Activated CD4-positive, alpha-beta T cell treated with anti-CD3 and anti-CD28 coated beads for 36 hours (primary cell): Measurements from ENCODE around the gene LIPG. TPM values are rescaled to one million over a fixed set of nuclear protein-coding genes. Genes with fewer than 3 reads are reported as not detected.

Experiments used
- ATAC-seq: fragments of 200-7000 bp; cut with Tn5 transposase; one replicate; pipeline ENCODE4 v1.10.0; 2021; ENCODE audit warnings: mild to moderate bottlenecking, moderate library complexity
- CTCF ChIA-PET: fragments of 350-600 bp; sonication (Branson Sonifier 250); formaldehyde crosslinking; loops from one replicate; lab custom pipeline; 2021; ENCODE audit warnings: antibody characterized with exemption; lab: Charles Lee
- POLR2A ChIA-PET: fragments of 350-600 bp; sonication (Branson Sonifier 250); formaldehyde crosslinking; loops from one replicate; lab custom pipeline; 2021; ENCODE audit warnings: antibody characterized with exemption, inconsistent platforms; lab: Charles Lee
- DNase-seq: peaks from one replicate; pipeline ENCODE4 v3.0.0-alpha.2; 2020
- H3K27ac Mint-ChIP-seq: one replicate; pipeline ENCODE4 v1.8.0; 2021; ENCODE audit warnings: mixed read lengths
- H3K27me3 Mint-ChIP-seq: one replicate; pipeline ENCODE4 v1.8.0; 2021; ENCODE audit warnings: mixed read lengths
- H3K36me3 Mint-ChIP-seq: one replicate; pipeline ENCODE4 v1.8.0; 2021; ENCODE audit warnings: low read depth, mixed read lengths
- H3K4me1 Mint-ChIP-seq: one replicate; pipeline ENCODE4 v1.8.0; 2021; ENCODE audit warnings: mixed read lengths
- H3K4me3 Mint-ChIP-seq: one replicate; pipeline ENCODE4 v1.8.0; 2021; ENCODE audit warnings: mild to moderate bottlenecking, moderate library complexity, mixed read lengths
- H3K9me3 Mint-ChIP-seq: one replicate; pipeline ENCODE4 v1.8.0; 2021; ENCODE audit warnings: low read depth, mixed read lengths
- intact Hi-C, 2 experiments: fragments of 100-400 bp; cut with DNase I in 1 of 2; cut with micrococcal nuclease in 1 of 2; formaldehyde crosslinking; loops; one replicate each; pipeline versions ENCODE4 v1.14.2 to v1.15.1; 2022 to 2024; cut with DNase I, micrococcal nuclease
- total RNA-seq, 2 experiments: library from RNA; stranded (reverse); gene quantifications; one replicate each; pipeline ENCODE4 v1.2.3, GENCODE V29; 2021

The LIPG gene
- total RNA-seq, 2 experiments from 2014 or later = 0.71 to 0.79 TPM

- H3K9me3 Mint-ChIP-seq = no peaks in the 10 kb centered on the region
- DNase-seq (peak; percentile 30), ATAC-seq (peak; percentile 61)
- no peak overlapping the region for H3K4me3 Mint-ChIP-seq
- H3K4me1 Mint-ChIP-seq = peaks cover 32% of the 10 kb centered on the region
- ChIA-PET CTCF (no interaction called here), POLR2A (no interaction called here)
- intact Hi-C loops = loop anchor here in 1 of 2 experiments (2.0 to 5.0 kb wide), 2 partner anchors 250 to 724 kb away; partner anchors contain the start of genes ACAA2 and CXXC1
- H3K27ac Mint-ChIP-seq = no peak overlapping the region
- no peaks in the 10 kb centered on the region for H3K36me3 Mint-ChIP-seq
- peaks cover 59% of the 10 kb centered on the region for H3K27me3 Mint-ChIP-seq
These were observed 1.3 kb downstream of the LIPG start for GRCh38 chr18:49563130-49563540.

- H3K4me3 Mint-ChIP-seq = no peak overlapping the region
- peaks cover 59% of the 10 kb centered on the region for H3K27me3 Mint-ChIP-seq
- no peak for ATAC-seq
- H3K9me3 Mint-ChIP-seq = no peaks in the 10 kb centered on the region
- no peak overlapping the region for H3K27ac Mint-ChIP-seq
- CTCF ChIA-PET = no interaction called here
- H3K36me3 Mint-ChIP-seq = no peaks in the 10 kb centered on the region
- POLR2A ChIA-PET = no interaction called here
- intact Hi-C loops = loop anchor here in 1 of 2 experiments (2.0 to 5.0 kb wide), 2 partner anchors 249 to 723 kb away; partner anchors contain the start of genes ACAA2 and CXXC1
- no peak for DNase-seq
- H3K4me1 Mint-ChIP-seq = peaks cover 32% of the 10 kb centered on the region
These were observed 2.1 kb downstream of the LIPG start for GRCh38 chr18:49563701-49564517.

- Mint-ChIP-seq H3K4me1 (peaks cover 32% of the 10 kb centered on the region), H3K27ac (no peak overlapping the region), H3K9me3 (no peaks in the 10 kb centered on the region), H3K27me3 (peaks cover 59% of the 10 kb centered on the region), H3K4me3 (no peak overlapping the region), H3K36me3 (no peaks in the 10 kb centered on the region)
- CTCF ChIA-PET = no interaction called here
- ATAC-seq (no peak), DNase-seq (no peak)
- POLR2A ChIA-PET = no interaction called here
- intact Hi-C loops = loop anchor here in 1 of 2 experiments (5.0 kb wide), 1 partner anchor 723 kb away; the partner anchor contains the start of gene CXXC1
These were observed 2.6 kb downstream of the LIPG start for GRCh38 chr18:49564518-49564834.

- POLR2A ChIA-PET = no interaction called here
- Mint-ChIP-seq H3K36me3 (no peaks in the 10 kb centered on the region), H3K4me3 (no peak overlapping the region), H3K27ac (no peak overlapping the region), H3K27me3 (peaks cover 57% of the 10 kb centered on the region), H3K9me3 (no peaks in the 10 kb centered on the region), H3K4me1 (peaks cover 32% of the 10 kb centered on the region)
- intact Hi-C loops = no loop called here
- no peak for ATAC-seq
- CTCF ChIA-PET = interaction anchor here (2.1 kb wide), 1 partner anchor 23 kb away, joined by 7 read pairs; no protein-coding TSS in a partner anchor
- DNase-seq = no peak
These were observed 3.2 kb downstream of the LIPG start for GRCh38 chr18:49565101-49565500.

- intact Hi-C loops = no loop called here
- DNase-seq = no peak
- ATAC-seq = no peak
- Mint-ChIP-seq H3K9me3 (no peaks in the 10 kb centered on the region), H3K36me3 (no peaks in the 10 kb centered on the region), H3K4me1 (peaks cover 29% of the 10 kb centered on the region), H3K27me3 (peaks cover 53% of the 10 kb centered on the region), H3K27ac (no peak overlapping the region), H3K4me3 (no peak overlapping the region)
- POLR2A ChIA-PET = no interaction called here
- CTCF ChIA-PET = interaction anchor here (2.1 kb wide), 1 partner anchor 24 kb away, joined by 7 read pairs; no protein-coding TSS in a partner anchor
These were observed 3.8 kb downstream of the LIPG start for GRCh38 chr18:49565612-49566011.

- Mint-ChIP-seq H3K27me3 (peaks cover 47% of the 10 kb centered on the region), H3K36me3 (no peaks in the 10 kb centered on the region), H3K27ac (no peak overlapping the region), H3K9me3 (no peaks in the 10 kb centered on the region), H3K4me1 (peaks cover 23% of the 10 kb centered on the region), H3K4me3 (no peak overlapping the region)
- ChIA-PET CTCF (interaction anchor here (2.1 kb wide), 1 partner anchor 24 kb away, joined by 7 read pairs; no protein-coding TSS in a partner anchor), POLR2A (no interaction called here)
- DNase-seq (no peak), ATAC-seq (no peak)
- intact Hi-C loops = no loop called here
These were observed 4.4 kb downstream of the LIPG start for GRCh38 chr18:49566217-49566770.

GRCh38 chr18:49566985-49567384 lies 5.1 kb downstream of the LIPG start:
- ATAC-seq (no peak), DNase-seq (no peak)
- no peak overlapping the region for H3K4me3 Mint-ChIP-seq
- H3K27ac Mint-ChIP-seq = no peak overlapping the region
- peaks cover 40% of the 10 kb centered on the region for H3K27me3 Mint-ChIP-seq
- ChIA-PET POLR2A (no interaction called here), CTCF (interaction anchor here (0.6 to 2.1 kb wide), 2 partner anchors 25 to 303 kb away, joined by 3 to 7 read pairs; no protein-coding TSS in a partner anchor)
- intact Hi-C loops = no loop called here
- no peaks in the 10 kb centered on the region for H3K9me3 Mint-ChIP-seq
- H3K4me1 Mint-ChIP-seq = peaks cover 16% of the 10 kb centered on the region
- H3K36me3 Mint-ChIP-seq = no peaks in the 10 kb centered on the region

- ChIA-PET POLR2A (no interaction called here), CTCF (interaction anchor here (1.3 kb wide), 1 partner anchor 214 kb away, joined by 3 read pairs; no protein-coding TSS in a partner anchor)
- Mint-ChIP-seq H3K27me3 (peaks cover 20% of the 10 kb centered on the region), H3K4me3 (no peak overlapping the region), H3K27ac (no peak overlapping the region), H3K4me1 (no peaks in the 10 kb centered on the region), H3K9me3 (no peaks in the 10 kb centered on the region), H3K36me3 (no peaks in the 10 kb centered on the region)
- intact Hi-C loops = no loop called here
- DNase-seq = no peak
- ATAC-seq = no peak
These were observed 7.9 kb downstream of the LIPG start for GRCh38 chr18:49569724-49570123.

GRCh38 chr18:49570836-49571235 lies 9.0 kb downstream of the LIPG start:
- no peak overlapping the region for H3K27ac Mint-ChIP-seq
- H3K4me1 Mint-ChIP-seq = no peaks in the 10 kb centered on the region
- H3K4me3 Mint-ChIP-seq = no peak overlapping the region
- no peaks in the 10 kb centered on the region for H3K9me3 Mint-ChIP-seq
- POLR2A ChIA-PET = no interaction called here
- no peak for ATAC-seq
- CTCF ChIA-PET = no interaction called here
- peaks cover 13% of the 10 kb centered on the region for H3K27me3 Mint-ChIP-seq
- intact Hi-C loops = no loop called here
- no peaks in the 10 kb centered on the region for H3K36me3 Mint-ChIP-seq
- no peak for DNase-seq

- DNase-seq = no peak
- H3K36me3 Mint-ChIP-seq = no peaks in the 10 kb centered on the region
- no peak overlapping the region for H3K4me3 Mint-ChIP-seq
- H3K9me3 Mint-ChIP-seq = no peaks in the 10 kb centered on the region
- H3K4me1 Mint-ChIP-seq = no peaks in the 10 kb centered on the region
- ChIA-PET POLR2A (no interaction called here), CTCF (no interaction called here)
- H3K27ac Mint-ChIP-seq = no peak overlapping the region
- ATAC-seq = no peak
- intact Hi-C loops = no loop called here
- peaks cover 2% of the 10 kb centered on the region for H3K27me3 Mint-ChIP-seq
These were observed 10.9 kb downstream of the LIPG start for GRCh38 chr18:49572611-49573345.

GRCh38 chr18:49573835-49574234 lies 12.0 kb downstream of the LIPG start:
- H3K27ac Mint-ChIP-seq = no peak overlapping the region
- H3K4me1 Mint-ChIP-seq = no peaks in the 10 kb centered on the region
- peaks cover 2% of the 10 kb centered on the region for H3K27me3 Mint-ChIP-seq
- H3K9me3 Mint-ChIP-seq = no peaks in the 10 kb centered on the region
- intact Hi-C loops = no loop called here
- ATAC-seq = no peak
- POLR2A ChIA-PET = no interaction called here
- DNase-seq = no peak
- CTCF ChIA-PET = interaction anchor here (0.6 to 1.4 kb wide), 3 partner anchors 13 to 286 kb away, joined by 3 to 4 read pairs (median 3); no protein-coding TSS in a partner anchor
- no peak overlapping the region for H3K4me3 Mint-ChIP-seq
- H3K36me3 Mint-ChIP-seq = no peaks in the 10 kb centered on the region
